PC-3 (cell line): Measurements from ENCODE around the gene SSTR5.

ENCODE experiments used
- EZH2 ChIP-seq: fragments of 300-600 bp; sonication (generic); IDR thresholded peaks from one replicate; pipeline ENCODE4 v1.6.1; 2017; ENCODE audit warnings: antibody characterized with exemption, mild to moderate bottlenecking, low read length; ENCODE audit not compliant: unreplicated experiment
- TF ChIP-seq, protein P1 (sequence below): fragments of 300-600 bp; sonication (generic); conservative IDR thresholded peaks from 2 replicates; pipeline ENCODE4 v1.5.1; 2017; ENCODE audit warnings: antibody characterized with exemption, low read depth, mild to moderate bottlenecking, low read length

DNA sequence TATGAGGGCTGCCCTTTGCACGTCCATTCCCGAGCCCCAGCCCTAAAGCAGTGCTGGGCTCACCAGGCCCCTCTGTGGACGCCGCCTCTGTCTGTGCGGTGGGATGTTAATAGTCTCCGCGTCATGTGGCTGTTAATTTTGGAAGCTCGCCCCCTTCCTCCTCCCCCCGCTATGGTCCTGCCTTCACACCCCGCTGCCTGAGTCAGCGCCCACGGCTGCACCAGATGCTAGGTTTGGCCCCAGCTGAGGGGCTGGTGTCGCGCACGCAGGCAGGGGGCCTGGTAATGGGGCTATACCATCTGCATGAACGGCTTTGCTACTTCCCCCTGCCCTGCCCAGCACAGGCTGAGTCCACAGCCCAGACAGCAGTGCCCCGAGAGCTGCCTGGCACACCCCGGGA lies 4.1 kb upstream of the SSTR5 start:
- TF ChIP-seq, protein P1, sequence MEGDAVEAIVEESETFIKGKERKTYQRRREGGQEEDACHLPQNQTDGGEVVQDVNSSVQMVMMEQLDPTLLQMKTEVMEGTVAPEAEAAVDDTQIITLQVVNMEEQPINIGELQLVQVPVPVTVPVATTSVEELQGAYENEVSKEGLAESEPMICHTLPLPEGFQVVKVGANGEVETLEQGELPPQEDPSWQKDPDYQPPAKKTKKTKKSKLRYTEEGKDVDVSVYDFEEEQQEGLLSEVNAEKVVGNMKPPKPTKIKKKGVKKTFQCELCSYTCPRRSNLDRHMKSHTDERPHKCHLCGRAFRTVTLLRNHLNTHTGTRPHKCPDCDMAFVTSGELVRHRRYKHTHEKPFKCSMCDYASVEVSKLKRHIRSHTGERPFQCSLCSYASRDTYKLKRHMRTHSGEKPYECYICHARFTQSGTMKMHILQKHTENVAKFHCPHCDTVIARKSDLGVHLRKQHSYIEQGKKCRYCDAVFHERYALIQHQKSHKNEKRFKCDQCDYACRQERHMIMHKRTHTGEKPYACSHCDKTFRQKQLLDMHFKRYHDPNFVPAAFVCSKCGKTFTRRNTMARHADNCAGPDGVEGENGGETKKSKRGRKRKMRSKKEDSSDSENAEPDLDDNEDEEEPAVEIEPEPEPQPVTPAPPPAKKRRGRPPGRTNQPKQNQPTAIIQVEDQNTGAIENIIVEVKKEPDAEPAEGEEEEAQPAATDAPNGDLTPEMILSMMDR, result no peak
- TF ChIP-seq EZH2, result no peak
